Erythroblast (primary cell): ENCODE data around the gene GNAT2.

Experiments
- GATA1 ChIP-seq: IDR thresholded peaks from 2 replicates; pipeline ENCODE4 v1.6.1; 2011; ENCODE audit warnings: low read depth, mild to moderate bottlenecking, control low read depth, low read length, moderate library complexity
- POLR2A ChIP-seq: IDR thresholded peaks from 2 replicates; pipeline ENCODE4 v1.6.1; 2011; ENCODE audit warnings: mild to moderate bottlenecking, low read length

DNA sequence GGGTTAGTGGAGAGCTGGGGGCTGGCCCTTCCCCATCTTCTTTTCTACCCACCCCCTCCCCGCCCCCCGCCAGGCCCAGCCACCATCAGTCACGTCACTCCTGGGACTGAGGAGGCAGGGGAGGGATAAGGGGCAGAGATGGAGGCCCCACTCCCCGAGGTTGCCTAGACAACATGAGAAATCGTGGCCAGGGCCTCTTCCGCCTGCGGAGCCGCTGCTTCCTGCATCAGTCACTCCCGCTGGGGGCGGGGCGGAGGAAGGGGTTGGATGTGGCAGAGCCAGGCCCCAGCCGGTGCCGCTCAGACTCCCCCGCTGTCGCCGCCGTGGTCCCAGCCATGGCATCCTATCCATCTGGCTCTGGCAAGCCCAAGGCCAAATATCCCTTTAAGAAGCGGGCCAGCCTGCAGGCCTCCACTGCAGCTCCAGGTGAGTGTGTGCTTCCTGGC is 1.4 kb upstream of the GNAT2 start:
- TF ChIP-seq POLR2A (no peak), GATA1 (no peak)
